T-helper 22 cell (primary cell): ENCODE results near the gene PTPRN2.
"Not testable (repeated sequence)": the region's sequence is repeated elsewhere in the genome, so short reads cannot be mapped to it uniquely, and the experiment has no call there.

Source experiments
- DNase-seq: peaks from one replicate; pipeline ENCODE4 v3.0.0-alpha.2; 2020; ENCODE audit warnings: low read depth

The PTPRN2 gene

GRCh38 chr7:158264881-158265742 is 322.5 kb downstream of the PTPRN2 start:
- no peak for DNase-seq

- no peak for DNase-seq
These were observed 323.5 kb downstream of the PTPRN2 start for GRCh38 chr7:158263964-158264748.

- DNase-seq = no peak
These were observed 324.3 kb downstream of the PTPRN2 start for GRCh38 chr7:158263110-158263963.

GRCh38 chr7:158262284-158263109 is 325.1 kb downstream of the PTPRN2 start:
- DNase-seq = no peak

GRCh38 chr7:158261362-158262235 is 326.0 kb downstream of the PTPRN2 start:
- DNase-seq = no peak

- no peak for DNase-seq
These were observed 326.9 kb downstream of the PTPRN2 start for GRCh38 chr7:158260567-158261361.

- DNase-seq = no peak
These were observed 327.8 kb downstream of the PTPRN2 start for GRCh38 chr7:158259671-158260418.

GRCh38 chr7:158259141-158259540 is 328.5 kb downstream of the PTPRN2 start:
- DNase-seq = no peak

- no peak for DNase-seq
These were observed 329.1 kb downstream of the PTPRN2 start for GRCh38 chr7:158258411-158259130.

- DNase-seq = no peak
These were observed 329.9 kb downstream of the PTPRN2 start for GRCh38 chr7:158257516-158258410.

GRCh38 chr7:158257001-158257400 is 330.6 kb downstream of the PTPRN2 start:
- DNase-seq = no peak

- no peak for DNase-seq
These were observed 331.4 kb downstream of the PTPRN2 start for GRCh38 chr7:158256091-158256816.

GRCh38 chr7:158255558-158255957 is 332.1 kb downstream of the PTPRN2 start:
- DNase-seq = no peak

- DNase-seq = no peak
These were observed 332.5 kb downstream of the PTPRN2 start for GRCh38 chr7:158255156-158255555.

- DNase-seq = not testable (repeated sequence)
These were observed 334.0 kb downstream of the PTPRN2 start for GRCh38 chr7:158253670-158254045.
